ENCODE data around the gene EXD2. TPM values are rescaled to one million over a fixed set of nuclear protein-coding genes. Genes with fewer than 3 reads are reported as not detected.
"Not testable (repeated sequence)": the region's sequence is repeated elsewhere in the genome, so short reads cannot be mapped to it uniquely, and the experiment has no call there.

The EXD2 gene
- total RNA-seq, 1 experiment from 2014 or later = 17.4 TPM

- in situ Hi-C loops (cut with HindIII; ENCODE audit: low pct_unique_long_range_greater_than_20kb, low sequenced_read_pairs) = not testable (repeated sequence)
Measured at GRCh38 chr14:69182580-69182979, 8.7 kb upstream of the EXD2 start.

GRCh38 chr14:69183735-69184134 lies 7.6 kb upstream of the EXD2 start:
- in situ Hi-C loops (cut with HindIII; ENCODE audit: low pct_unique_long_range_greater_than_20kb, low sequenced_read_pairs) = no loop called here
- no peak for DNase-seq (ENCODE audit: low read depth, low spot score)

More at GRCh38 chr14:69182580-69182979, 8.7 kb upstream of the EXD2 start:
- not testable (repeated sequence) for DNase-seq (ENCODE audit: low read depth, low spot score)

GRCh38 chr14:69190191-69190590 lies 1.1 kb upstream of the EXD2 start:
- in situ Hi-C loops (cut with HindIII; ENCODE audit: low pct_unique_long_range_greater_than_20kb, low sequenced_read_pairs) = no loop called here

GRCh38 chr14:69193721-69194120 lies 2.4 kb downstream of the EXD2 start:
- DNase-seq (ENCODE audit: low read depth, low spot score) = no peak
- in situ Hi-C loops (cut with HindIII; ENCODE audit: low pct_unique_long_range_greater_than_20kb, low sequenced_read_pairs) = no loop called here

More at GRCh38 chr14:69190191-69190590, 1.1 kb upstream of the EXD2 start:
- no peak for DNase-seq (ENCODE audit: low read depth, low spot score)

GRCh38 chr14:69199786-69200185 lies 8.5 kb downstream of the EXD2 start:
- no peak for DNase-seq (ENCODE audit: low read depth, low spot score)
- in situ Hi-C loops (cut with HindIII; ENCODE audit: low pct_unique_long_range_greater_than_20kb, low sequenced_read_pairs) = no loop called here

- in situ Hi-C loops (cut with HindIII; ENCODE audit: low pct_unique_long_range_greater_than_20kb, low sequenced_read_pairs) = no loop called here
- no peak for DNase-seq (ENCODE audit: low read depth, low spot score)
Measured at GRCh38 chr14:69204753-69205152, 13.5 kb downstream of the EXD2 start.

- in situ Hi-C loops (cut with HindIII; ENCODE audit: low pct_unique_long_range_greater_than_20kb, low sequenced_read_pairs) = no loop called here
- DNase-seq (ENCODE audit: low read depth, low spot score) = no peak
Measured at GRCh38 chr14:69207435-69208041, 16.2 kb downstream of the EXD2 start.

GRCh38 chr14:69208666-69209065 lies 17.4 kb downstream of the EXD2 start:
- DNase-seq (ENCODE audit: low read depth, low spot score) = no peak
- in situ Hi-C loops (cut with HindIII; ENCODE audit: low pct_unique_long_range_greater_than_20kb, low sequenced_read_pairs) = no loop called here

- in situ Hi-C loops (cut with HindIII; ENCODE audit: low pct_unique_long_range_greater_than_20kb, low sequenced_read_pairs) = no loop called here
- no peak for DNase-seq (ENCODE audit: low read depth, low spot score)
Measured at GRCh38 chr14:69214393-69214792, 23.1 kb downstream of the EXD2 start.

GRCh38 chr14:69217663-69218062 lies 26.4 kb downstream of the EXD2 start:
- in situ Hi-C loops (cut with HindIII; ENCODE audit: low pct_unique_long_range_greater_than_20kb, low sequenced_read_pairs); DNase-seq (ENCODE audit: low read depth, low spot score): not testable (repeated sequence)

GRCh38 chr14:69224946-69225345 lies 33.6 kb downstream of the EXD2 start:
- in situ Hi-C loops (cut with HindIII; ENCODE audit: low pct_unique_long_range_greater_than_20kb, low sequenced_read_pairs) = no loop called here
- DNase-seq (ENCODE audit: low read depth, low spot score) = no peak

- in situ Hi-C loops (cut with HindIII; ENCODE audit: low pct_unique_long_range_greater_than_20kb, low sequenced_read_pairs) = no loop called here
Measured at GRCh38 chr14:69226178-69226577, 34.9 kb downstream of the EXD2 start.

GRCh38 chr14:69226736-69227135 lies 35.4 kb downstream of the EXD2 start:
- in situ Hi-C loops (cut with HindIII; ENCODE audit: low pct_unique_long_range_greater_than_20kb, low sequenced_read_pairs) = no loop called here

More at GRCh38 chr14:69226178-69226577, 34.9 kb downstream of the EXD2 start:
- no peak for DNase-seq (ENCODE audit: low read depth, low spot score)

GRCh38 chr14:69231486-69231885 lies 40.2 kb downstream of the EXD2 start:
- in situ Hi-C loops (cut with HindIII; ENCODE audit: low pct_unique_long_range_greater_than_20kb, low sequenced_read_pairs) = no loop called here

More at GRCh38 chr14:69226736-69227135, 35.4 kb downstream of the EXD2 start:
- DNase-seq (ENCODE audit: low read depth, low spot score) = no peak

GRCh38 chr14:69232388-69232787 lies 41.1 kb downstream of the EXD2 start:
- in situ Hi-C loops (cut with HindIII; ENCODE audit: low pct_unique_long_range_greater_than_20kb, low sequenced_read_pairs) = no loop called here
- DNase-seq (ENCODE audit: low read depth, low spot score) = no peak

More at GRCh38 chr14:69231486-69231885, 40.2 kb downstream of the EXD2 start:
- no peak for DNase-seq (ENCODE audit: low read depth, low spot score)

GRCh38 chr14:69234106-69234505 lies 42.8 kb downstream of the EXD2 start:
- DNase-seq (ENCODE audit: low read depth, low spot score) = no peak
- in situ Hi-C loops (cut with HindIII; ENCODE audit: low pct_unique_long_range_greater_than_20kb, low sequenced_read_pairs) = no loop called here

- in situ Hi-C loops (cut with HindIII; ENCODE audit: low pct_unique_long_range_greater_than_20kb, low sequenced_read_pairs) = no loop called here
- DNase-seq (ENCODE audit: low read depth, low spot score) = no peak
Measured at GRCh38 chr14:69235708-69236107, 44.4 kb downstream of the EXD2 start.

GRCh38 chr14:69237142-69237541 lies 45.8 kb downstream of the EXD2 start:
- in situ Hi-C loops (cut with HindIII; ENCODE audit: low pct_unique_long_range_greater_than_20kb, low sequenced_read_pairs) = no loop called here
- no peak for DNase-seq (ENCODE audit: low read depth, low spot score)

- DNase-seq (ENCODE audit: low read depth, low spot score) = no peak
- in situ Hi-C loops (cut with HindIII; ENCODE audit: low pct_unique_long_range_greater_than_20kb, low sequenced_read_pairs) = no loop called here
Measured at GRCh38 chr14:69237584-69237983, 46.3 kb downstream of the EXD2 start.

GRCh38 chr14:69238883-69239282 lies 47.6 kb downstream of the EXD2 start:
- no peak for DNase-seq (ENCODE audit: low read depth, low spot score)
- in situ Hi-C loops (cut with HindIII; ENCODE audit: low pct_unique_long_range_greater_than_20kb, low sequenced_read_pairs) = no loop called here
